Activated CD8-positive, alpha-beta memory T cell treated with anti-CD3 and anti-CD28 coated beads for 1 hour (primary cell): ENCODE data around the gene OR2G6.
"Not testable (repeated sequence)": the region's sequence is repeated elsewhere in the genome, so short reads cannot be mapped to it uniquely, and the experiment has no call there.

Source experiments
- DNase-seq, 2 donors: peaks; one replicate each; pipeline ENCODE4 v3.0.0-alpha.2; 2020; ENCODE audit warnings: low read depth in 1 of 2; ENCODE audit errors: extremely low read depth in 1 of 2

OR2G6 gene

DNA sequence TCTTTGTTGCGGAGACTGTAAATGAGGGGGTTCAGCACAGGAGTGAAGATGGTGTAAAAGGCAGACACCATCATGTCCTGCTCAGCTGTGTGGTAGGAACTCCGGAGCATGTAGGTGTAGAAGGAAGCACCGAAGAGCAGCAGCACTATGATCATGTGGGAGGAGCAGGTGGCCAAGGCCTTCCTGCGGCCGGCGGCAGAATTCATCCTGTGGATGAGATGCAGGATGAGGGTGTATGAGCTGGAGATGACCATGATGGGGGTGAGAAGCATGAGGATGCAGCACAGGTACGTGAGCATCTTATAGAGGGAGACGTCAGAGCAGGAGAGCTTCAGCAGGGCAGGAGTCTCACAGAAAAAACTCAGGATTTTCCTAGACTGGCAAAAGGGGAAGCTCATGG lies 66.0 kb downstream of the OR2G6 start:
- not testable (repeated sequence) for DNase-seq

- DNase-seq, result not testable (repeated sequence)
These were observed 66.8 kb downstream of the OR2G6 start, which contains the start of gene OR2T34 for GRCh38 chr1:248574657-248575056. TSS of gene OR2T34 (minus strand) at chr1:248574757. CDS start at chr1:248574757, 0 bp downstream.

GRCh38 chr1:248576260-248576980 lies 68.5 kb downstream of the OR2G6 start:
- DNase-seq, result no peak
